Type B pancreatic cell (in vitro differentiated cells): ENCODE results near the gene TXNDC15. TPM values are rescaled to one million over a fixed set of nuclear protein-coding genes. Genes with fewer than 3 reads are reported as not detected.
"Not testable (repeated sequence)": the region's sequence is repeated elsewhere in the genome, so short reads cannot be mapped to it uniquely, and the experiment has no call there.

Source experiments
- DNase-seq: peaks from one replicate; pipeline ENCODE4 v3.0.0; 2021; ENCODE audit warnings: mixed read lengths; ENCODE audit not compliant: unreplicated experiment; ENCODE audit errors: extremely low spot score
- H3K27ac Mint-ChIP-seq: 2 replicates; pipeline ENCODE4 v1.8.0; 2021; ENCODE audit warnings: mild to moderate bottlenecking, mixed read lengths
- H3K27me3 Mint-ChIP-seq: 2 replicates; pipeline ENCODE4 v1.8.0; 2021; ENCODE audit warnings: mixed read lengths
- H3K36me3 Mint-ChIP-seq: 2 replicates; pipeline ENCODE4 v1.8.0; 2021; ENCODE audit warnings: mixed read lengths
- H3K4me1 Mint-ChIP-seq: one replicate; pipeline ENCODE4 v1.8.0; 2021; ENCODE audit warnings: mixed read lengths; ENCODE audit not compliant: unreplicated experiment
- H3K4me3 Mint-ChIP-seq: 2 replicates; pipeline ENCODE4 v1.8.0; 2021; ENCODE audit warnings: mild to moderate bottlenecking, mixed read lengths
- H3K9me3 Mint-ChIP-seq: 2 replicates; pipeline ENCODE4 v1.8.0; 2021; ENCODE audit warnings: mixed read lengths
- CTCF ChIP-seq: fragments of 200-600 bp; sonication (generic); conservative IDR thresholded peaks from 2 replicates; pipeline ENCODE4 v1.5.0; 2021; ENCODE audit warnings: antibody characterized with exemption, mild to moderate bottlenecking
- total RNA-seq: library from RNA; stranded (reverse); gene quantifications from 2 replicates; pipeline ENCODE4 v1.2.1, GENCODE V29; 2021; ENCODE audit warnings: low replicate concordance

Gene TXNDC15
- total RNA-seq, 1 donor from 2014 or later = 41.3 TPM

GRCh38 chr5:134837530-134838181, 36.5 kb upstream of the TXNDC15 start:
- no peak overlapping the region for H3K27ac Mint-ChIP-seq
- DNase-seq = no peak
- no peaks in the 10 kb centered on the region for H3K4me1 Mint-ChIP-seq
- H3K27me3 Mint-ChIP-seq = no peaks in the 10 kb centered on the region
- peaks cover 24% of the 10 kb centered on the region for H3K36me3 Mint-ChIP-seq
- H3K4me3 Mint-ChIP-seq = no peak overlapping the region
- H3K9me3 Mint-ChIP-seq = no peaks in the 10 kb centered on the region
- TF ChIP-seq CTCF = no peak

- not testable (repeated sequence) for H3K9me3 Mint-ChIP-seq, DNase-seq, H3K27me3 Mint-ChIP-seq, H3K4me3 Mint-ChIP-seq, H3K4me1 Mint-ChIP-seq
- Mint-ChIP-seq H3K27ac (peak overlapping the region; percentile 41), H3K36me3 (peaks cover 24% of the 10 kb centered on the region)
These were observed 35.8 kb upstream of the TXNDC15 start for GRCh38 chr5:134838361-134838760.

- Mint-ChIP-seq H3K27me3 (no peaks in the 10 kb centered on the region), H3K4me1 (peaks cover 8% of the 10 kb centered on the region), H3K27ac (no peak overlapping the region), H3K36me3 (peaks cover 23% of the 10 kb centered on the region), H3K9me3 (no peaks in the 10 kb centered on the region), H3K4me3 (no peak overlapping the region)
- no peak for TF ChIP-seq CTCF
- no peak for DNase-seq
These were observed 33.4 kb upstream of the TXNDC15 start for GRCh38 chr5:134840811-134841210.

DNA sequence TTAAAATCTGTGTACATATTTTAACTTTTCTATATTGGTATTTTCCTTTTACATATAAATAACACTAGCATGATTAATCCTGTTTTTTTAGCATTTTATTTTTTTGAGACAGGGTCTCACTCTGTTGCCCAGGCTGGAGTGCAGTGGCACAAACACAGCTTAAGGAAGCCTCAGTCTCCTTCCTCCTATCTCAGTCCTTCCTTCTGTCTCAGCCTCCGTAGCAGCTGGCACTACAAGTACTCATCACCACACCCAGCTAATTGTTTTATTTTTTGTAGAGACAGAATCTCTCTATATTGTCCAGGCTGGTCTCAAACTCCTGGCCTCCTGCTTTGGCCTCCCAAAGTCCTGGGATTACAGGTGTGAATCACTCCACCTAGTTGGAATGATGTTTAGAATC, 29.9 kb upstream of the TXNDC15 start:
- Mint-ChIP-seq H3K9me3 (no peaks in the 10 kb centered on the region), H3K36me3 (peaks cover 19% of the 10 kb centered on the region), H3K27ac (no peak overlapping the region), H3K4me3 (no peak overlapping the region), H3K27me3 (no peaks in the 10 kb centered on the region), H3K4me1 (peaks cover 16% of the 10 kb centered on the region)
- DNase-seq = no peak
- TF ChIP-seq CTCF = no peak

DNA sequence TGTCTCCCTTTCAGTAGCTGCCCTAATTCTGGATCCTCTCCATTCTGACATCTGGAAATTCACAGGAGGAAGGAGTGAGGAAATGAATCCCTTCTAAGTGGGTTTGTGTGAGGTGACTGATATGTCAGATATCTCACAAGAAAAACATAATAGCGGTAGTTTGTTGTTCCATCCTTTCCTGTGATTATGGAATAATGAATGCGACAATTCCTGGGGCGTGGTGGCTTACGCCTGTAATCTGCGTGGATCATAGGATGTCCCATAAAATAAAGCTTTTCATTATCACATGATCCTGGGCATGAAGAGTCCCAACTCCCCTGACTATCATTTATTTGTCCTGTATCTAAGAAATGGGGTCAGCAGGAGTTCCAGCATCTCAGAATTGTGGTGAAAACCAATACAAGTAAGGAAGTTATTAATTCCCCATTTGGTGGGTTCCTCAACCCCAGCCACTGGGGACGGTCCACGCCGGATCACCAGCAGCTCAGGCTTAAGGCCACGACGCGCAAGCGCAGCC, 28.8 kb upstream of the TXNDC15 start:
- TF ChIP-seq CTCF = peak; percentile 26
- Mint-ChIP-seq H3K4me1 (peaks cover 16% of the 10 kb centered on the region), H3K36me3 (peaks cover 15% of the 10 kb centered on the region), H3K4me3 (peak overlapping the region; percentile 90), H3K27me3 (no peaks in the 10 kb centered on the region), H3K27ac (peak overlapping the region; percentile 95), H3K9me3 (no peaks in the 10 kb centered on the region)
- DNase-seq = no peak

- H3K27ac Mint-ChIP-seq = peak within 1 kb of the TSS; percentile 95
- no peaks in the 10 kb centered on the region for H3K27me3 Mint-ChIP-seq
- H3K36me3 Mint-ChIP-seq = peaks cover 9% of the 10 kb centered on the region
- peaks cover 18% of the 10 kb centered on the region for H3K4me1 Mint-ChIP-seq
- DNase-seq = peak; percentile 94
- peak within 1 kb of the TSS; percentile 90 for H3K4me3 Mint-ChIP-seq
- no peak for TF ChIP-seq CTCF
- no peaks in the 10 kb centered on the region for H3K9me3 Mint-ChIP-seq
These were observed 28.1 kb upstream of the TXNDC15 start, which contains the start of gene C5orf24 for GRCh38 chr5:134845852-134846640. Gene C5orf24 (plus strand): TSS chr5:134845968. CDS start chr5:134854901, 8,933 bp downstream.
